ENCODE results near the gene DHRS7C.

Gene DHRS7C

DNA sequence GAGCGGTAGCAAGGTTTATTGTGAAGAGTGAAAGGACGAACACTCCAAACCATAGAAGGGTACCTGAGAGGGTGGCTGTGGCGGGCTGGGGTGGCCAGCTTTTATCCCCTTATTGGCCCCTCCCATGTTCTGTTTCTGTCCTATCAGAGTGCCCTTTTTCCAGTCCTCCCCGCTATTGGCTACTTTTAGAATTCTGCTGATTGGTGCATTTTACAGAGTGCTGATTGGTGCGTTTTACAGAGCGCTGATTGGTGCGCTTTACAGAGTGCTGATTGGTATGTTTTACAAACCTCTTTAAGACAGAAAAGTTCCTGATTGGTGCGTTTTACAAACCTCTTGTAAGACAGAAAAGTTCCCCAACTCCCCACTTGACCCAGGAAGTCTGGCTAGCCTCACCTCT, 18.0 kb upstream of the DHRS7C start:
- TF ChIP-seq ESRRG (CRISPR knock-in tag; IDR thresholded peaks at IDR 0.05) (no peak), CSDC2 (CRISPR knock-in tag; IDR thresholded peaks at IDR 0.05) (no peak), ZC3H10 (CRISPR knock-in tag; IDR thresholded peaks at IDR 0.05) (no peak), ZNF70 (CRISPR knock-in tag; IDR thresholded peaks at IDR 0.05) (no peak), ZNF565 (CRISPR knock-in tag; conservative IDR thresholded peaks at IDR 0.05; ENCODE audit: low read depth) (no peak), OSR1 (CRISPR knock-in tag; IDR thresholded peaks at IDR 0.05) (no peak), SNAI2 (CRISPR knock-in tag; IDR thresholded peaks at IDR 0.05) (no peak), RARB (CRISPR knock-in tag; IDR thresholded peaks at IDR 0.05) (no peak)
- TF ChIP-seq, protein P1, sequence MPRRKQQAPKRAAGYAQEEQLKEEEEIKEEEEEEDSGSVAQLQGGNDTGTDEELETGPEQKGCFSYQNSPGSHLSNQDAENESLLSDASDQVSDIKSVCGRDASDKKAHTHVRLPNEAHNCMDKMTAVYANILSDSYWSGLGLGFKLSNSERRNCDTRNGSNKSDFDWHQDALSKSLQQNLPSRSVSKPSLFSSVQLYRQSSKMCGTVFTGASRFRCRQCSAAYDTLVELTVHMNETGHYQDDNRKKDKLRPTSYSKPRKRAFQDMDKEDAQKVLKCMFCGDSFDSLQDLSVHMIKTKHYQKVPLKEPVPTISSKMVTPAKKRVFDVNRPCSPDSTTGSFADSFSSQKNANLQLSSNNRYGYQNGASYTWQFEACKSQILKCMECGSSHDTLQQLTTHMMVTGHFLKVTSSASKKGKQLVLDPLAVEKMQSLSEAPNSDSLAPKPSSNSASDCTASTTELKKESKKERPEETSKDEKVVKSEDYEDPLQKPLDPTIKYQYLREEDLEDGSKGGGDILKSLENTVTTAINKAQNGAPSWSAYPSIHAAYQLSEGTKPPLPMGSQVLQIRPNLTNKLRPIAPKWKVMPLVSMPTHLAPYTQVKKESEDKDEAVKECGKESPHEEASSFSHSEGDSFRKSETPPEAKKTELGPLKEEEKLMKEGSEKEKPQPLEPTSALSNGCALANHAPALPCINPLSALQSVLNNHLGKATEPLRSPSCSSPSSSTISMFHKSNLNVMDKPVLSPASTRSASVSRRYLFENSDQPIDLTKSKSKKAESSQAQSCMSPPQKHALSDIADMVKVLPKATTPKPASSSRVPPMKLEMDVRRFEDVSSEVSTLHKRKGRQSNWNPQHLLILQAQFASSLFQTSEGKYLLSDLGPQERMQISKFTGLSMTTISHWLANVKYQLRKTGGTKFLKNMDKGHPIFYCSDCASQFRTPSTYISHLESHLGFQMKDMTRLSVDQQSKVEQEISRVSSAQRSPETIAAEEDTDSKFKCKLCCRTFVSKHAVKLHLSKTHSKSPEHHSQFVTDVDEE (CRISPR knock-in tag; IDR thresholded peaks at IDR 0.05), result no peak
- TF ChIP-seq, protein P2, sequence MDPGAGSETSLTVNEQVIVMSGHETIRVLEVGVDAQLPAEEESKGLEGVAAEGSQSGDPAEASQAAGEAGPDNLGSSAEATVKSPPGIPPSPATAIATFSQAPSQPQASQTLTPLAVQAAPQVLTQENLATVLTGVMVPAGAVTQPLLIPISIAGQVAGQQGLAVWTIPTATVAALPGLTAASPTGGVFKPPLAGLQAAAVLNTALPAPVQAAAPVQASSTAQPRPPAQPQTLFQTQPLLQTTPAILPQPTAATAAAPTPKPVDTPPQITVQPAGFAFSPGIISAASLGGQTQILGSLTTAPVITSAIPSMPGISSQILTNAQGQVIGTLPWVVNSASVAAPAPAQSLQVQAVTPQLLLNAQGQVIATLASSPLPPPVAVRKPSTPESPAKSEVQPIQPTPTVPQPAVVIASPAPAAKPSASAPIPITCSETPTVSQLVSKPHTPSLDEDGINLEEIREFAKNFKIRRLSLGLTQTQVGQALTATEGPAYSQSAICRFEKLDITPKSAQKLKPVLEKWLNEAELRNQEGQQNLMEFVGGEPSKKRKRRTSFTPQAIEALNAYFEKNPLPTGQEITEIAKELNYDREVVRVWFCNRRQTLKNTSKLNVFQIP (CRISPR knock-in tag; IDR thresholded peaks at IDR 0.05; ENCODE audit: borderline replicate concordance, low read depth), result no peak
- ATAC-seq, result no peak

DNA sequence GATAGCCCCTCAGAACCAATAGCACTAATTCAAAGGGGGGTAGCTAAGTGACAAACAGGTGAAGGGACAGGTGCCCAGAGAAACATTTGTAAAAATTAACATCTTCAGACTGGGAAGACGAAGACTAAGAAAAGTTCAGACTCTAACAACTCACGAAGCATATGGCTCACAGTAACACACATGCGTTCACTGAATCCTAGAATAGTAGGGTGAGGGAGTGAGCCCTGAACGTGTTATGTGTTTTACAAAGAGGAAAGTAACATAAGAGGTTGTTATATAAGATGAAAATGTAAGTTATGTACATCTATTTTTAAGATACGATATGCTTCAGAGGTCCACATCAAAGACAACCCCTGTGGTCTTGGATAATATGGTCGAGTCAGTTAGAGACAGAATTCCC, 15.3 kb upstream of the DHRS7C start:
- ATAC-seq, result no peak
- TF ChIP-seq, protein P1 (CRISPR knock-in tag; IDR thresholded peaks at IDR 0.05), result no peak
- TF ChIP-seq OSR1 (CRISPR knock-in tag; IDR thresholded peaks at IDR 0.05), result no peak
- TF ChIP-seq ZNF8 (CRISPR knock-in tag; IDR thresholded peaks at IDR 0.05), result no peak
- no peak for TF ChIP-seq PPARA (CRISPR knock-in tag; IDR thresholded peaks at IDR 0.05; ENCODE audit: borderline replicate concordance)
- no peak for TF ChIP-seq ISL1 (CRISPR knock-in tag; IDR thresholded peaks at IDR 0.05)
- no peak for TF ChIP-seq BACH2 (CRISPR knock-in tag; IDR thresholded peaks at IDR 0.05; ENCODE audit: borderline replicate concordance)
- TF ChIP-seq RARB (CRISPR knock-in tag; IDR thresholded peaks at IDR 0.05), result no peak
- TF ChIP-seq ARNTL (CRISPR knock-in tag; IDR thresholded peaks at IDR 0.05; ENCODE audit: borderline replicate concordance, low read depth), result no peak
- no peak for TF ChIP-seq GLIS3 (CRISPR knock-in tag; IDR thresholded peaks at IDR 0.05)
- TF ChIP-seq, protein P3, sequence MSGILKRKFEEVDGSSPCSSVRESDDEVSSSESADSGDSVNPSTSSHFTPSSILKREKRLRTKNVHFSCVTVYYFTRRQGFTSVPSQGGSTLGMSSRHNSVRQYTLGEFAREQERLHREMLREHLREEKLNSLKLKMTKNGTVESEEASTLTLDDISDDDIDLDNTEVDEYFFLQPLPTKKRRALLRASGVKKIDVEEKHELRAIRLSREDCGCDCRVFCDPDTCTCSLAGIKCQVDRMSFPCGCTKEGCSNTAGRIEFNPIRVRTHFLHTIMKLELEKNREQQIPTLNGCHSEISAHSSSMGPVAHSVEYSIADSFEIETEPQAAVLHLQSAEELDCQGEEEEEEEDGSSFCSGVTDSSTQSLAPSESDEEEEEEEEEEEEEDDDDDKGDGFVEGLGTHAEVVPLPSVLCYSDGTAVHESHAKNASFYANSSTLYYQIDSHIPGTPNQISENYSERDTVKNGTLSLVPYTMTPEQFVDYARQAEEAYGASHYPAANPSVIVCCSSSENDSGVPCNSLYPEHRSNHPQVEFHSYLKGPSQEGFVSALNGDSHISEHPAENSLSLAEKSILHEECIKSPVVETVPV (CRISPR knock-in tag; IDR thresholded peaks at IDR 0.05), result no peak
- TF ChIP-seq ZC3H10 (CRISPR knock-in tag; IDR thresholded peaks at IDR 0.05), result no peak
- no peak for TF ChIP-seq ZNF565 (CRISPR knock-in tag; conservative IDR thresholded peaks at IDR 0.05; ENCODE audit: low read depth)
- TF ChIP-seq, protein P4, sequence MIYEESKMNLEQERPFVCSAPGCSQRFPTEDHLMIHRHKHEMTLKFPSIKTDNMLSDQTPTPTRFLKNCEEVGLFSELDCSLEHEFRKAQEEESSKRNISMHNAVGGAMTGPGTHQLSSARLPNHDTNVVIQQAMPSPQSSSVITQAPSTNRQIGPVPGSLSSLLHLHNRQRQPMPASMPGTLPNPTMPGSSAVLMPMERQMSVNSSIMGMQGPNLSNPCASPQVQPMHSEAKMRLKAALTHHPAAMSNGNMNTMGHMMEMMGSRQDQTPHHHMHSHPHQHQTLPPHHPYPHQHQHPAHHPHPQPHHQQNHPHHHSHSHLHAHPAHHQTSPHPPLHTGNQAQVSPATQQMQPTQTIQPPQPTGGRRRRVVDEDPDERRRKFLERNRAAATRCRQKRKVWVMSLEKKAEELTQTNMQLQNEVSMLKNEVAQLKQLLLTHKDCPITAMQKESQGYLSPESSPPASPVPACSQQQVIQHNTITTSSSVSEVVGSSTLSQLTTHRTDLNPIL (CRISPR knock-in tag; IDR thresholded peaks at IDR 0.05; ENCODE audit: low read depth), result no peak
- TF ChIP-seq SNAI2 (CRISPR knock-in tag; IDR thresholded peaks at IDR 0.05), result no peak

DNA sequence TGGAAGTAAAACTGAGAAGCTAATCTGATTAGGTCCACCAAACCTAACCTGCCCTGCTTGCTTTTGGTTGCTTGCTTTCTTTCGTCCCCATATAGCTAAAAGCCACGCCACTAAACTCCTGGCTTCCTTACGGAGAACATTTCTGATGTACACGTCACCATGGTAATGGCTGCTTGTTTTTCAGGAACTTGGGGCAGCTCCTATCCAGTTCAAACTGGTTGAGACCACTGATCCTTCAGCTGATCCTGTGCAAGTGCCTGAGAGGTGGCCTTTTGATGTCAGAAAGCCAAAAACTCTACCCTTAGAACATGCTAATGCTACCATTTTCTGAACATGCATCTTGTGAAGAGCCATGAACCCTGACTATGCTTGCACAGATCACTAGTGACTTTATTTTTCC, 14.4 kb upstream of the DHRS7C start:
- ATAC-seq, result no peak
- TF ChIP-seq ZFP3 (CRISPR knock-in tag; IDR thresholded peaks at IDR 0.05) (no peak), SNAI2 (CRISPR knock-in tag; IDR thresholded peaks at IDR 0.05) (no peak), PPARA (CRISPR knock-in tag; IDR thresholded peaks at IDR 0.05; ENCODE audit: borderline replicate concordance) (no peak), ZC3H10 (CRISPR knock-in tag; IDR thresholded peaks at IDR 0.05) (no peak)
- TF ChIP-seq, protein P2 (CRISPR knock-in tag; IDR thresholded peaks at IDR 0.05; ENCODE audit: borderline replicate concordance, low read depth), result no peak

Data from SK-N-SH treated with all-trans-retinoic acid at 6 μM for 48 hours (cell line).